Testis (tissue), 3 donors: Measurements from ENCODE around the gene BTBD19. TPM values are rescaled to one million over a fixed set of nuclear protein-coding genes. Genes with fewer than 3 reads are reported as not detected.

Source experiments
- DNase-seq: peaks from one replicate; pipeline ENCODE4 v3.0.0-alpha.2; 2019
- H3K27ac ChIP-seq, 2 donors: fragments of 200-600 bp; sonication (generic); one replicate each; pipeline ENCODE4 v1.5.1; 2019
- H3K27me3 ChIP-seq: fragments of 200-600 bp; sonication (generic); one replicate; pipeline ENCODE4 v1.5.1; 2019
- H3K36me3 ChIP-seq: fragments of 200-600 bp; sonication (generic); one replicate; pipeline ENCODE4 v1.5.1; 2017; ENCODE audit warnings: low read depth; ENCODE audit errors: missing control alignments
- H3K4me1 ChIP-seq: fragments of 200-600 bp; sonication (generic); one replicate; pipeline ENCODE4 v1.5.1; 2019
- H3K4me3 ChIP-seq, 2 donors: fragments of 200-600 bp; sonication (generic); one replicate each; pipeline ENCODE4 v1.5.1; 2017 to 2019
- H3K9me3 ChIP-seq: fragments of 200-600 bp; sonication (generic); one replicate; pipeline ENCODE4 v1.5.1; 2017
- CTCF ChIP-seq, 3 experiments: fragments of 450-650 bp in 2 of 3; fragments of 200-600 bp in 1 of 3; sonication (generic) in 1 of 3; IDR thresholded peaks; one replicate each; pipeline ENCODE4 v1.5.1; 2016 to 2019; ENCODE audit warnings: antibody characterized with exemption in 3 of 3, mild to moderate bottlenecking in 2 of 3, moderate library complexity in 1 of 3
- POLR2A ChIP-seq: fragments of 450-650 bp; IDR thresholded peaks from one replicate; pipeline ENCODE4 v1.6.1; 2017; ENCODE audit warnings: antibody characterized with exemption, mild to moderate bottlenecking, moderate library complexity
- WGBS, 2 donors: methylation state at CpG; one replicate each; pipeline ENCODE4 v1.1.5; 2018; 5-methylcytosine and 5-hydroxymethylcytosine counted together
- intact Hi-C: fragments of 100-400 bp; cut with DNase I; formaldehyde crosslinking; loops from one replicate; pipeline ENCODE4 v1.15.1; 2023; ENCODE audit warnings: low total_unique reads
- polyA plus RNA-seq: library from polyadenylated mRNA; stranded (reverse); fragments of 350-450 nt; fragmentation: Illumina TruSeq; extraction: RNeasy Lipid Tissue Mini Kit (QIAGEN cat#74804); gene quantifications from one replicate; pipeline ENCODE4 v1.2.3, GENCODE V29; 2014; ENCODE audit warnings: low read depth, low replicate concordance; ENCODE audit not compliant: insufficient read depth
- total RNA-seq, 2 donors: library from RNA; depleted of rRNA; stranded (reverse); fragments of >200 nt; gene quantifications; one replicate each; pipeline ENCODE4 v1.2.3, GENCODE V29; 2016

Gene BTBD19
- total and polyA plus RNA-seq, 3 donors from 2014 or later = 5.4 to 14.1 (median 10.2) TPM

GRCh38 chr1:44842486-44842861 is 34.2 kb downstream of the BTBD19 start:
- no peaks in the 10 kb centered on the region for H3K36me3 ChIP-seq
- intact Hi-C loops = no loop called here
- H3K9me3 ChIP-seq = no peaks in the 10 kb centered on the region
- H3K27me3 ChIP-seq = no peaks in the 10 kb centered on the region
- H3K4me1 ChIP-seq = peaks cover 6% of the 10 kb centered on the region
- peak overlapping the region; percentile 74 to 87 for H3K27ac ChIP-seq
- TF ChIP-seq POLR2A (no peak), CTCF (IDR thresholded peaks at IDR 0.05) (no peak)
- peak overlapping the region; percentile 73 to 84 for H3K4me3 ChIP-seq
- DNase-seq = no peak
- 10 to 21% methylated on average over 11 to 16 of the region's 16 CpGs for whole genome bisulfite sequencing, 2 donors

GRCh38 chr1:44842862-44843655 is 34.7 kb downstream of the BTBD19 start, which contains the start of gene PTCH2:
Gene PTCH2 (minus strand): TSS chr1:44843253. CDS start chr1:44842932, 321 bp downstream.
- intact Hi-C loops = no loop called here
- WGBS, 2 donors = 0 to 1% methylated on average over 33 to 69 of the region's 72 CpGs
- Histone ChIP-seq H3K9me3 (no peaks in the 10 kb centered on the region), H3K4me3 (peak within 1 kb of the TSS; percentile 73 to 84), H3K4me1 (peaks cover 12% of the 10 kb centered on the region), H3K27ac (peak within 1 kb of the TSS; percentile 74 to 87), H3K36me3 (no peaks in the 10 kb centered on the region), H3K27me3 (no peaks in the 10 kb centered on the region)
- TF ChIP-seq CTCF (IDR thresholded peaks at IDR 0.05) = no peak
- DNase-seq = peak; percentile 92

GRCh38 chr1:44846985-44847384 is 38.7 kb downstream of the BTBD19 start:
- TF ChIP-seq CTCF (IDR thresholded peaks at IDR 0.05) (no peak), POLR2A (no peak)
- 44 to 50% methylated on average over 1 of the region's 1 CpG for WGBS, 2 donors
- intact Hi-C loops = no loop called here

GRCh38 chr1:44847845-44848244 is 39.5 kb downstream of the BTBD19 start:
- no peaks in the 10 kb centered on the region for H3K9me3 ChIP-seq
- DNase-seq = peak; percentile 85
- intact Hi-C loops = no loop called here
- 24 to 64% methylated on average over 1 of the region's 1 CpG for WGBS, 2 donors
- no peaks in the 10 kb centered on the region for H3K36me3 ChIP-seq
- no peaks in the 10 kb centered on the region for H3K27me3 ChIP-seq
- peaks cover 41% of the 10 kb centered on the region for H3K4me1 ChIP-seq
- TF ChIP-seq POLR2A (no peak), CTCF (IDR thresholded peaks at IDR 0.05) (no peak)
- no peak overlapping the region for H3K4me3 ChIP-seq
- peak overlapping the region; percentile 81 to 82 for H3K27ac ChIP-seq

More at GRCh38 chr1:44846985-44847384, 38.7 kb downstream of the BTBD19 start:
- Histone ChIP-seq H3K9me3 (no peaks in the 10 kb centered on the region), H3K27me3 (no peaks in the 10 kb centered on the region), H3K36me3 (no peaks in the 10 kb centered on the region), H3K4me1 (peaks cover 41% of the 10 kb centered on the region), H3K27ac (peak overlapping the region; percentile 81 to 82), H3K4me3 (no peak overlapping the region)
- DNase-seq = no peak
